ENCODE results near the gene C19orf47. TPM values are rescaled to one million over a fixed set of nuclear protein-coding genes. Genes with fewer than 3 reads are reported as not detected.

C19orf47 gene
- total and polyA plus RNA-seq, 2 donors (not counting 3 experiments of a cell fraction or from before 2014, with no cell fraction given), result 16.4 to 27.0 TPM

- no TSS peak for BruUV-seq (replicated peaks)
- Histone ChIP-seq H3K27ac (ENCODE audit: insufficient read depth, low read depth, low read length) (no peak overlapping the region), H3K9me3 (replicated peaks; ENCODE audit: control insufficient read depth, insufficient read depth, low read length) (no peaks in the 10 kb centered on the region), H2AFZ (ENCODE audit: low read depth, low read length) (no peak overlapping the region), H3K79me2 (ENCODE audit: control insufficient read depth, insufficient read depth, low read length) (no peaks in the 10 kb centered on the region), H4K20me1 (replicated peaks; ENCODE audit: control insufficient read depth, extremely low read depth, insufficient read depth, low read length) (no peaks in the 10 kb centered on the region), H3K4me3 (replicated peaks in 1 of 3; ENCODE audit: insufficient read depth in 1 of 3, low read depth in 1 of 3, low read length in 3 of 3) (no peak overlapping the region), H3K4me2 (ENCODE audit: insufficient read depth, low read length) (no peak overlapping the region), H3K9me1 (replicated peaks; ENCODE audit: control insufficient read depth, extremely low read depth, insufficient read depth, low read length) (no peaks in the 10 kb centered on the region), H3K36me3 (ENCODE audit: control insufficient read depth in 2 of 2, extremely low read depth in 1 of 2, insufficient read depth in 2 of 2, low read length in 2 of 2) (no peaks in the 10 kb centered on the region), H3K27me3 (ENCODE audit: control insufficient read depth in 2 of 2, insufficient read depth in 2 of 2, low read length in 2 of 2) (no peaks in the 10 kb centered on the region), H3K4me1 (ENCODE audit: control insufficient read depth, extremely low read depth, insufficient read depth, low read length) (no peaks in the 10 kb centered on the region), H3K9ac (replicated peaks; ENCODE audit: extremely low read depth, insufficient read depth, low read length) (no peak overlapping the region)
- ChIA-PET CTCF (interaction anchor here (1.1 kb wide), 1 partner anchor 28 kb away, joined by 3 read pairs; no protein-coding TSS in a partner anchor), POLR2A (no interaction called here)
- no peak for TF ChIP-seq GATA2 (IDR thresholded peaks at IDR 0.05; ENCODE audit: insufficient read depth, insufficient read length, low read depth, low read length)
- no peak for TF ChIP-seq POLR2A (IDR thresholded peaks at IDR 0.05; ENCODE audit: low read depth, low read length)
- TF ChIP-seq CTCF (IDR thresholded peaks at IDR 0.05; ENCODE audit: extremely low read depth in 1 of 2, insufficient read depth in 1 of 2, low read depth in 1 of 2, low read length in 2 of 2), result peak in 1 of 2 donors; percentile 34
- no peak for TF ChIP-seq POLR2AphosphoS5 (IDR thresholded peaks at IDR 0.05; ENCODE audit: insufficient read depth, low read depth, low read length)
- no peak for TF ChIP-seq FOS (IDR thresholded peaks at IDR 0.05; ENCODE audit: borderline replicate concordance, insufficient read depth, low read length)
- intact Hi-C loops (cut with micrococcal nuclease), result no loop called here
- dilution Hi-C loops (cut with MboI; ENCODE audit: extremely low pct_ligation_motif_present, low sequenced_read_pairs), result no loop called here
- DNase-seq (ENCODE audit: low read depth, low spot score) (no peak), FAIRE-seq (no peak)
Observed at GRCh38 chr19:40392894-40393517, 44.8 kb upstream of the C19orf47 start.

- no peak for DNase-seq (ENCODE audit: low read depth, low spot score)
- BruUV-seq (replicated peaks), result no TSS peak
- Histone ChIP-seq H3K27ac (ENCODE audit: insufficient read depth, low read depth, low read length) (no peak overlapping the region), H3K27me3 (ENCODE audit: control insufficient read depth in 2 of 2, insufficient read depth in 2 of 2, low read length in 2 of 2) (no peaks in the 10 kb centered on the region), H4K20me1 (replicated peaks; ENCODE audit: control insufficient read depth, extremely low read depth, insufficient read depth, low read length) (no peaks in the 10 kb centered on the region), H3K9ac (replicated peaks; ENCODE audit: extremely low read depth, insufficient read depth, low read length) (no peak overlapping the region), H3K4me2 (ENCODE audit: insufficient read depth, low read length) (no peak overlapping the region), H3K79me2 (ENCODE audit: control insufficient read depth, insufficient read depth, low read length) (no peaks in the 10 kb centered on the region), H3K4me1 (ENCODE audit: control insufficient read depth, extremely low read depth, insufficient read depth, low read length) (no peaks in the 10 kb centered on the region), H3K36me3 (ENCODE audit: control insufficient read depth in 2 of 2, extremely low read depth in 1 of 2, insufficient read depth in 2 of 2, low read length in 2 of 2) (no peaks in the 10 kb centered on the region), H3K9me3 (replicated peaks; ENCODE audit: control insufficient read depth, insufficient read depth, low read length) (no peaks in the 10 kb centered on the region), H2AFZ (ENCODE audit: low read depth, low read length) (no peak overlapping the region), H3K4me3 (replicated peaks in 1 of 3; ENCODE audit: insufficient read depth in 1 of 3, low read depth in 1 of 3, low read length in 3 of 3) (no peak overlapping the region), H3K9me1 (replicated peaks; ENCODE audit: control insufficient read depth, extremely low read depth, insufficient read depth, low read length) (no peaks in the 10 kb centered on the region)
- intact Hi-C loops (cut with micrococcal nuclease) (no loop called here), dilution Hi-C loops (cut with MboI; ENCODE audit: extremely low pct_ligation_motif_present, low sequenced_read_pairs) (no loop called here)
- CTCF ChIA-PET, result no interaction called here
- POLR2A ChIA-PET, result no interaction called here
- FAIRE-seq, result no peak
- no peak for TF ChIP-seq POLR2A (IDR thresholded peaks at IDR 0.05; ENCODE audit: low read depth, low read length)
- no peak for TF ChIP-seq MYC (IDR thresholded peaks at IDR 0.05; ENCODE audit: low read depth, low read length)
- no peak for TF ChIP-seq POLR2AphosphoS5 (IDR thresholded peaks at IDR 0.05; ENCODE audit: insufficient read depth, low read depth, low read length)
- no peak for TF ChIP-seq GATA2 (IDR thresholded peaks at IDR 0.05; ENCODE audit: insufficient read depth, insufficient read length, low read depth, low read length)
- no peak for TF ChIP-seq FOS (IDR thresholded peaks at IDR 0.05; ENCODE audit: borderline replicate concordance, insufficient read depth, low read length)
- TF ChIP-seq MAX (IDR thresholded peaks at IDR 0.05; ENCODE audit: insufficient read depth, insufficient read length), result no peak
- no peak for TF ChIP-seq CTCF (IDR thresholded peaks at IDR 0.05; ENCODE audit: extremely low read depth in 1 of 2, insufficient read depth in 1 of 2, low read depth in 1 of 2, low read length in 2 of 2)
- no peak for TF ChIP-seq JUN (IDR thresholded peaks at IDR 0.05; ENCODE audit: borderline replicate concordance, insufficient read depth, insufficient read length, low read depth)
- TF ChIP-seq EZH2 (IDR thresholded peaks at IDR 0.05; ENCODE audit: borderline replicate concordance, low read depth, low read length, severe bottlenecking), result no peak
Observed at GRCh38 chr19:40392123-40392522, 43.9 kb upstream of the C19orf47 start.

All from endothelial cell of umbilical vein (primary cell).